Lung microvascular endothelial cell (primary cell): ENCODE data around the gene BSX. TPM values are rescaled to one million over a fixed set of nuclear protein-coding genes. Genes with fewer than 3 reads are reported as not detected.

Source experiments
- DNase-seq, 2 donors: peaks; one replicate each; pipeline versions ENCODE4 v3.0.0 to v3.0.0-alpha.2; 2010; ENCODE audit warnings: low read depth in 2 of 2
- total RNA-seq: library from RNA; depleted of rRNA; stranded (reverse); fragments of >200 nt; gene quantifications from 2 replicates; pipeline ENCODE4 v1.2.1, GENCODE V29; 2014

Gene BSX
- total RNA-seq, 1 donor from 2014 or later = not detected

DNA sequence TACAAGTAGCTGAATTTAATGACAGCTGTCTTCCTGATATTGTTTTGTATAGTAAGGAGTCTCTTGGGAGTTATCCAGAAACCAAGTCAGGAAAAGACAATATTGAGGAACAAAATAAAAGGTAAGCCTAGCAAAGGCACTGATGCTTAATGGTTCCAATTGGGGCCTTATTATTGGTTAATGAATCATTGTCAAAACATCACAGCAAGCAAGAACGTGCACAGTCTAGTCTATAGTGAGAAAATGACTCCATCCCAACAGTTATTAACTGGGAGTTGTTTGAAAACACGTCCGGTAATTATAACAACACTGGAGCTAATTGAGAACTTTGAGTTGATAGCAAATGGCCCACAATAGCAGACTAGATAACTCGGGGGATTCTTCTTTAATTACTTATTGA is 17.7 kb downstream of the BSX start:
- DNase-seq = no peak

DNA sequence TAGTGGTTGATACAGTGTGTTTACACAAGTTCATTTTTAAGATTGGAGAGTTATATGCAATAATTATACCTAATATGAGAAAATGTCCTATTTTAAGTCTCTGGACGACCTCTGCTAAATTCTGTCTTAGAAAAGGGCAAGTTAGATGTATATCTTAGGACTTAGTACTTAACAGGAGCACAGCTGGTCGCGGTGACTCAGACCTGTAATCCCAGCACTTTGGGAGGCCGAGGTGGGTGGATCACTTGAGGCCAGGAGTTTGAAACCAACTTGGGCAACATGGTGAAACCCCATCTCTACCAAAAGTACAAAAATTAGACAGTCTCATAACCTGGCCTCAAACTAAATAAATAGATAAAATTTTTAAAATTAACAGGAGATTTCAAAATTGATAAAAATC is 27.2 kb downstream of the BSX start:
- no peak for DNase-seq

- DNase-seq = no peak
These were observed 30.4 kb downstream of the BSX start for GRCh38 chr11:122951211-122951610.

GRCh38 chr11:122938557-122938956 is 43.1 kb downstream of the BSX start:
- DNase-seq = no peak

GRCh38 chr11:122937983-122938382 is 43.7 kb downstream of the BSX start:
- DNase-seq = no peak

GRCh38 chr11:122933416-122933815 is 48.2 kb downstream of the BSX start:
- no peak for DNase-seq

- no peak for DNase-seq
These were observed 50.1 kb downstream of the BSX start for GRCh38 chr11:122931510-122931909.

Other genes with a start within 250 kb of the BSX start
- gene CRTAM, start 143.3 kb downstream of the BSX start, total RNA-seq = not detected in 2 replicates
- gene JHY, start 99.1 kb downstream of the BSX start, total RNA-seq = 0.20 and 0.65 TPM in 2 replicates
- 1,264 and 1,937 TPM in 2 replicates for gene HSPA8, start 80.3 kb upstream of the BSX start, total RNA-seq
- 0.22 TPM in 1 of 2 replicates, not detected in the other for gene CLMP, start 213.4 kb upstream of the BSX start, total RNA-seq